NT2/D1 (cell line): ENCODE results near the gene ACOX1.
A peak's percentile ranks its signal among the peaks of the same experiment; 100 is the strongest.

Source experiments
- DNase-seq: peaks from one replicate; pipeline ENCODE4 v3.0.0-alpha.2; 2011; ENCODE audit warnings: low read depth, low spot score
- H3K27me3 ChIP-seq: 2 replicates; pipeline ENCODE4 v1.6.0; 2011; ENCODE audit warnings: mild to moderate bottlenecking; ENCODE audit not compliant: insufficient read length, insufficient read depth
- H3K36me3 ChIP-seq: 2 replicates; pipeline ENCODE4 v1.6.1; 2011; ENCODE audit warnings: mild to moderate bottlenecking, low read length, mixed read lengths; ENCODE audit not compliant: insufficient read depth, insufficient read length
- H3K4me1 ChIP-seq: 2 replicates; pipeline ENCODE4 v1.5.1; 2011; ENCODE audit not compliant: insufficient read depth, insufficient read length
- H3K4me3 ChIP-seq: 2 replicates; pipeline ENCODE4 v1.5.1; 2011; ENCODE audit warnings: low read depth; ENCODE audit not compliant: insufficient read length
- H3K9ac ChIP-seq: 2 replicates; pipeline ENCODE4 v1.6.0; 2011; ENCODE audit warnings: low read depth; ENCODE audit not compliant: insufficient read length
- H3K9me3 ChIP-seq: 2 replicates; pipeline ENCODE4 v1.5.1; 2011; ENCODE audit warnings: mild to moderate bottlenecking, low read length; ENCODE audit not compliant: insufficient read depth
- SUZ12 ChIP-seq: IDR thresholded peaks from 2 replicates; pipeline ENCODE4 v1.6.1; 2011; ENCODE audit not compliant: insufficient read length, insufficient read depth; ENCODE audit errors: extremely low read depth
- YY1 ChIP-seq: IDR thresholded peaks from 2 replicates; pipeline ENCODE4 v1.6.1; 2011; ENCODE audit not compliant: insufficient read length, insufficient read depth
- ZNF274 ChIP-seq: IDR thresholded peaks from 2 replicates; pipeline ENCODE4 v1.6.1; 2011; ENCODE audit warnings: mild to moderate bottlenecking, low read depth, low read length

The ACOX1 gene

DNA sequence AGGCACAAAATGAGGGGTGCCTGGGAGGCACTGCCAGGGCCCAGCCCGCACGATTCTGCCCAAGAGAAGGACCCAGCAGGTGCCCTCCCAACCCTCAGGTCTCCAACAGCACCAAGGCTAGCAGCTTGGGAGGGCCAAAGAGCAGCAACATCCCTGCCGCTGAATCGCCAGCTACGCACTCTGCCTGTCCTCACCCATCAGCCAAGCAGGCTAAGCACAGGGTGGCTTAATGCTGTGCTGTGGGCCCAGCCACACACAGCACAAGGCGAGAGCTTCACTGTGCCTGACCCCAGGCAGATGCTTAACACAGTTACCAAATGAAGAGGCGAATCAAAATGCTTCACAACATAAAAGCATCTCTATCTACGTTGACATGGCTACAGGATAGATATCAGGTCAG is 63.7 kb downstream of the ACOX1 start:
- Histone ChIP-seq H3K9me3 (no peaks in the 10 kb centered on the region), H3K9ac (no peak overlapping the region), H3K36me3 (peaks cover 90% of the 10 kb centered on the region), H3K27me3 (no peaks in the 10 kb centered on the region), H3K4me1 (peaks cover 7% of the 10 kb centered on the region), H3K4me3 (no peak overlapping the region)
- TF ChIP-seq YY1 (no peak), SUZ12 (no peak), ZNF274 (no peak)
- DNase-seq: no peak

DNA sequence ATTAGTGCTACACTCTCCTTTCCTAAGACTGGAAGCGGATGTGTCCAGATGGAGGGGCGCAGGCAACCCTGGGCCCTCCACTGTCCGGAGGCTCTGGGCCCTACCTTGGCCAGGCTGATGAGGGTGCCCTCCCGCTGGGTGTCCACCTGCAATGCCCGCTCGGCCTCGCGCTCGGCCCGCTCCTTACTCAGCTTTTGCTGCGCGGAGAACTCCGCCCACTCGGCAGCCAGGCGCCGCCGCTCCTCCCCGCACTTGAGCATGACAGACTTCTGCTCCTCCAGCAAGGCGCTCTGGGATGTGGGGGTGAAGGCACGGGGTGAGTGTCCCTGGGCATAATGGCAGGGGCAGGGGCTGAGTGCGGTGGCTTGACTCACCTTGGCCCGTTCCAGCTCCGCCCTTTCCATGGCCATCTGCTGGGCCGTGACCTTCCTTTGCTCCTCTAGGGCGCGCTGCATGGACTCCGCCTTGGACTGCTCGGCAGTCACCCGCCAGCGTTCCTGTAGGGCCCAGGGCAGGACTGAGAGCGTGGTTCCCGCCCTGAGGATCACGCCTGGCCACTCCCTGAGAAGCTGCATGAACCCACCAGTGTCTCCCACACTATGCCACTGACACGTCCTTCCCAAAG is 64.2 kb downstream of the ACOX1 start:
- peaks cover 7% of the 10 kb centered on the region for H3K4me1 ChIP-seq
- H3K36me3 ChIP-seq: peaks cover 89% of the 10 kb centered on the region
- no peak overlapping the region for H3K9ac ChIP-seq
- no peak overlapping the region for H3K4me3 ChIP-seq
- H3K27me3 ChIP-seq: no peaks in the 10 kb centered on the region
- no peaks in the 10 kb centered on the region for H3K9me3 ChIP-seq
- TF ChIP-seq SUZ12 (no peak), ZNF274 (no peak), YY1 (no peak)
- DNase-seq: no peak

DNA sequence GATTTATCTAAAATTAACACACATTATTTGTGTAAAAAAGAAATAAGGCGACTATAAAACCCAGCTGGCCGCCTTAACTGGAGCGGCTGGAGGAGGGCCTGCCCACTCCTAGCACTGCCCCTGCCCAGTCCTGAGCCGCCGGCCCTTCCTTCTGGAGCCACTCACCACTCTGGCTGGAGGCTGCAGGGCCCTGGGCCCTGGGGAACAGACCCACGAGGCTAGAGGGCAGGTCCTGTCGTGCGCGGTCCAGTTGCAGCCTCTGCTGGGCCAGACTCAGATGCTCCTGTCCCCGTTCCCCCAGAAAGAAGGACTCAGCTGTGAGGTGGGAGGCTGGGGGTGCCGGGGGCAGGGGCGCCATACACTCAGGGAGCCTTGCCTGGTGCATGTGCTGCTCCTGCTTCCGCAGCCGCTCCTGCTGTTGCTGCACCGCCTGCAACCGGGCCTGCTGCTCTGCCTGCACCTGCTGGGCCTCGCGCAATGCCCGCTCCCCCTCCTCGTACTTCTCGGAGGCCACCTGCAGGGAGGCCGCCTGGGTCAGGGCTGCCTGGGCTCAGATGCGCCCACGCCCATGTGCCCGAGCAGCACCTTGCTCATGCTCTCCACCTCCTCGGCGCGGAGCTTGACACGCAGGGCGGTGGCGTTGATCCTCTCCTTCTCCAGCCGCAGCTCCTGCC is 65.3 kb downstream of the ACOX1 start:
- no peak for DNase-seq
- no peak for TF ChIP-seq SUZ12
- no peak for TF ChIP-seq YY1
- no peak for TF ChIP-seq ZNF274
- no peaks in the 10 kb centered on the region for H3K27me3 ChIP-seq
- peaks cover 87% of the 10 kb centered on the region for H3K36me3 ChIP-seq
- peak overlapping the region; percentile 17 for H3K9ac ChIP-seq
- H3K9me3 ChIP-seq: no peaks in the 10 kb centered on the region
- H3K4me1 ChIP-seq: peaks cover 7% of the 10 kb centered on the region
- no peak overlapping the region for H3K4me3 ChIP-seq

DNA sequence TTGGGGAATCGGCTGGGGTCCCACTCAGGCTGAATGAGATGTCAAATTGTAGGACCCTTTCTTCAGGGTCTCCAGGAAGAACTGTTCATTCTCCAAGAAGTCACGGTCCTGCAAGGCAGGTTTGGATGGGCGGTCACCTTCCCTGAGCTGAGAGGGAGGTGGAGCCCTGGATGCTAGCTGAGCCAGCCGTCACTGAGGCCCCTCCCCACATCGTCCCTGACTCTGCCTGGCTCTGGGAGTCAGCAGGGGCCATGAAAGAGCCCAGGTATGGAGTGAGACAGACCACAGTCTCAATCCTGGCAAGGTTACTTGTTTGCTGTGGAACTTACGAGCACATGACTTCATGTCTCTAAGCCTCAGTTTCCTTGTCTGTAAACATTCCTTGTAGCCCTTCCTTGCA is 68.3 kb downstream of the ACOX1 start:
- Histone ChIP-seq H3K9me3 (no peaks in the 10 kb centered on the region), H3K36me3 (peaks cover 64% of the 10 kb centered on the region), H3K27me3 (no peaks in the 10 kb centered on the region), H3K4me1 (peaks cover 16% of the 10 kb centered on the region), H3K4me3 (no peak overlapping the region), H3K9ac (no peak overlapping the region)
- TF ChIP-seq SUZ12 (no peak), YY1 (no peak)
- DNase-seq: no peak

DNA sequence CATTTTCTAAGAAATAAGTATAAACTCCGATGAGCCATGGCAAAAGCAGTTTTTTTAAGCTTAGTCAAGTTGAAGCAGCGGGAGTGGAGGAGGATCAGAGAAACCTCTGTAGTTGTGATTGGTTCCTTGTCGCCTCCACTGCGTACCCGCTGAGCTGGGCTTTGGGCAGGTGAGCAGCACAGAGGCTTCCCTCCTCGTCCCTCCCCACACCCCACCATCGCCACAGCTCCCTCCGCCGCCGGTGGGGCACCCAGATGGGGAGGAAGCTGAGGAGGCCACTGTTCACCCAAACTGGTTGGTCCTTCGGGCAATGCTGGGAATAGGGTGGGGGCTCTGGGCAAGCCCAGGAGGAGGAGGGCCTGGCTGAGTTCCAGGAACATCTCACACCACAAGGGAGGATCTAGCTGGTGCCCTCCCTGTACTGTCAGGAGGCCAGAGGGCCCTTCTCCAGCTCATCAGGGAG is 69.1 kb downstream of the ACOX1 start:
- TF ChIP-seq SUZ12 (no peak), ZNF274 (no peak), YY1 (no peak)
- DNase-seq: no peak
- H3K4me3 ChIP-seq: no peak overlapping the region
- peaks cover 15% of the 10 kb centered on the region for H3K4me1 ChIP-seq
- H3K36me3 ChIP-seq: peaks cover 58% of the 10 kb centered on the region
- no peaks in the 10 kb centered on the region for H3K27me3 ChIP-seq
- H3K9me3 ChIP-seq: no peaks in the 10 kb centered on the region
- no peak overlapping the region for H3K9ac ChIP-seq

DNA sequence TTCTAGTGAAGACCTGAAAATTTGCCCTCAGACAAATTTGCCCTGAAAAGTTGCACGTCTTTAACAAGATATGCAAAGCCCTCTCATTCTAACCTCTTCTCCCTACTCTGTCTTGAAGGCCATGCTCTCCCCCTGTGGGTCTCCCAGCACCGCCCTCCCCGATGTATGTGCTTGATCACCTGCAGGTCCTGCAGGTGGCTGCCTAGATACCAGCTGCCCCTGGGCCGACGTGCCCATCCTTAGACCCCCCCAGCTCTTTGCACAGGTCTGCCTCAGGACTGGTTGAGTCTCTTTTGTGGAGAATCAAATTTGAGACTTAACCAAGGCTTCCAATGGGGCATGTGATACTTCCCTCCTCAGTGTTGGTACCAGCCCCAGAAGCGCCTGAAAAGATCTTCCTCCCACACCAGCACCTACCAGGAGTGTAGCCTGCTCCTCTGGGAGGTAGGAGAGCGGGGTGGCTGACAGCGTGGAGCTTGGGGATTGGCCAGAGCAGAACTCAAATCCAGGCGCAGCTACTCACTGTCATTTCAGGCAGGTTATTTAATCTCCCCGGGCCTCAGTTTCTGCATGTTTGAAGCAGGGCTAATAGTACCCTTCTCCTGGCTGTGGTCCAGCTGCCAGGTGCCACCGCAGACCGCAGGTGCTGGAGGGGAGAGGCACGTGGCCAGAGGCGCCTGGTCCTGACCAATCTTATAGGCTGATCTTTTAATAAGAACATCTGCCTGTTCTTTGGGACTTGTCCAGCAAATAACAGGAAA is 69.7 kb downstream of the ACOX1 start:
- Histone ChIP-seq H3K4me1 (peaks cover 12% of the 10 kb centered on the region), H3K9ac (no peak overlapping the region), H3K9me3 (no peaks in the 10 kb centered on the region), H3K36me3 (peaks cover 52% of the 10 kb centered on the region), H3K27me3 (no peaks in the 10 kb centered on the region), H3K4me3 (no peak overlapping the region)
- DNase-seq: no peak
- no peak for TF ChIP-seq ZNF274
- no peak for TF ChIP-seq YY1
- TF ChIP-seq SUZ12: no peak

DNA sequence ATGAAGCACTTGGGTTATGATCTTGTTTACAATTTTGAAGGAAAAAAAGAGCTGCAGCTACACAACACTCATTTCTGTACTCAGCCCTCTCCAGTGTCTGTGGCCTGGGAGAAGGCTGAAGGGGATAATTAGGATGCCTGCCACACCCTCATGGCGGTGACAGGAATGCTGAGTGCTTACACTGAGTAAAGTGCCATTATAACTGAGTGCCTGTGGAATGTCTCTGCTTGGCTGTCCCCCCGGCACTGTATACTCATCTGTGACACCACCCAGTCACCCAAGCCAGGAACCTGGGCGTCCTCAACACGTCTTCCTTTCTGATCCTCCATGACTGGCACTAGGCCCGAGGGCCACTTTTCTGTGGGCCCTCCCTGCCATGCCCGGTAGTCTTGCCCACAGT is 70.8 kb downstream of the ACOX1 start:
- no peaks in the 10 kb centered on the region for H3K9me3 ChIP-seq
- TF ChIP-seq SUZ12 (no peak), ZNF274 (no peak)
- no peak overlapping the region for H3K9ac ChIP-seq
- no peaks in the 10 kb centered on the region for H3K27me3 ChIP-seq
- DNase-seq: no peak
- H3K4me1 ChIP-seq: peaks cover 12% of the 10 kb centered on the region
- no peak overlapping the region for H3K4me3 ChIP-seq
- H3K36me3 ChIP-seq: peaks cover 51% of the 10 kb centered on the region
